Measurements from ENCODE around the gene MGAT3.

MGAT3 gene, protein sequence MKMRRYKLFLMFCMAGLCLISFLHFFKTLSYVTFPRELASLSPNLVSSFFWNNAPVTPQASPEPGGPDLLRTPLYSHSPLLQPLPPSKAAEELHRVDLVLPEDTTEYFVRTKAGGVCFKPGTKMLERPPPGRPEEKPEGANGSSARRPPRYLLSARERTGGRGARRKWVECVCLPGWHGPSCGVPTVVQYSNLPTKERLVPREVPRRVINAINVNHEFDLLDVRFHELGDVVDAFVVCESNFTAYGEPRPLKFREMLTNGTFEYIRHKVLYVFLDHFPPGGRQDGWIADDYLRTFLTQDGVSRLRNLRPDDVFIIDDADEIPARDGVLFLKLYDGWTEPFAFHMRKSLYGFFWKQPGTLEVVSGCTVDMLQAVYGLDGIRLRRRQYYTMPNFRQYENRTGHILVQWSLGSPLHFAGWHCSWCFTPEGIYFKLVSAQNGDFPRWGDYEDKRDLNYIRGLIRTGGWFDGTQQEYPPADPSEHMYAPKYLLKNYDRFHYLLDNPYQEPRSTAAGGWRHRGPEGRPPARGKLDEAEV

DNA sequence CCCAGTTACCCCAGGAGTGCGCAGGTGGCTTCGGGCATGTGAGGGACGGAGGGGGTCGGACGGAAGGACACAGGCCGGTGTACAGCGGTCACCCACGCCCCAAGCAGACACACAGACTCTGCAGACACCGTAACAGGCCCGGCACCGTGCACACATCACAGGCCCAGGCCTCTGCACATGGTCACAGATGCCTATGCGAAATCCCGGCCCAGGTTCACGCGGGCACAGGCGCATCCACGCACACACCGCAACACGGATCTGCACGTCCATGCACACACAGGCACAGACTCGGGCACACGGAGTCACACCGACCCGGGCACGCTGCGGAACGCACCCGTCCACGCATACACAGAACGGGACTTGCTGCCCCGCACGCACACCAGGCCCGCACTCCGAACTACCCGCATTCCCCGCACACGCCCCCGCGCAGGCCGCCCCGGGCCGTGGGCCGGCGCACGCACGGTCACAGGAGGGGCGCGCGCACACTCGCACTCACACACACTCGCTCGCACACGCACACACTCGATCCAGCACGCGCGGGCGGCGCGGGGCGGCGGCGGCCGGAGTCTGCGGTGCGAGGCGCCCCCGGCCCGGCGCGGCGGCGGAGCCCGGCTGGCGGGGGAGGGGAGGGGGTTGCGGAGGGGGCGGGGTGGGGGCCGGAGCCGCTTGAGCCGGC, at the start of gene MGAT3:
Gene MGAT3 (plus strand): TSS at position 491 of the 676 bp plus-strand sequence. CDS start 30,336 bp downstream, outside the sequence.
- Histone ChIP-seq H3K9me3 (ENCODE audit: control insufficient read depth, insufficient read depth, low read depth, low read length) (no peaks in the 10 kb centered on the region), H3K36me3 (ENCODE audit: control insufficient read depth in 2 of 2, insufficient read depth in 1 of 2, low read length in 2 of 2) (no peaks in the 10 kb centered on the region), H3K27ac (ENCODE audit: extremely low read depth, low read depth, low read length) (peak within 1 kb of the TSS; percentile 56; the same call in 1 of the 2 replicates), H3K4me1 (ENCODE audit: control insufficient read depth, insufficient read depth, low read length) (peaks cover 3% of the 10 kb centered on the region; the same call in 1 of the 2 replicates), H3K4me3 (ENCODE audit: low read depth, low read length) (peak within 1 kb of the TSS; percentile 38)
- POLR2A ChIA-PET = no interaction called here
- TF ChIP-seq ZNF600 (tag by site-specific recombination; IDR thresholded peaks at IDR 0.05) (peak; percentile 63), ZNF664 (tag by site-specific recombination; IDR thresholded peaks at IDR 0.05) (no peak), ZNF596 (tag by site-specific recombination; IDR thresholded peaks at IDR 0.05) (0 out of 2 replicates have a peak, but pooled peaks have one; percentile 21), GLIS2 (tag by site-specific recombination; IDR thresholded peaks at IDR 0.05) (0 out of 2 replicates have a peak, but pooled peaks have one; percentile 29), MYNN (tag by site-specific recombination; IDR thresholded peaks at IDR 0.05; ENCODE audit: borderline replicate concordance) (no peak), TCF7L2 (IDR thresholded peaks at IDR 0.05; ENCODE audit: borderline replicate concordance, low read depth, low read length) (no peak), ZNF138 (tag by site-specific recombination; IDR thresholded peaks at IDR 0.05; ENCODE audit: borderline replicate concordance) (no peak), ZSCAN16 (tag by site-specific recombination; IDR thresholded peaks at IDR 0.05) (no peak), ZNF404 (tag by site-specific recombination; IDR thresholded peaks at IDR 0.05) (no peak), ZNF155 (tag by site-specific recombination; IDR thresholded peaks at IDR 0.05) (no peak), ZNF146 (tag by site-specific recombination; IDR thresholded peaks at IDR 0.05) (no peak), EGR2 (tag by site-specific recombination; IDR thresholded peaks at IDR 0.05; ENCODE audit: low read depth) (no peak), ZNF48 (tag by site-specific recombination; IDR thresholded peaks at IDR 0.05) (no peak), ZFHX2 (tag by site-specific recombination; conservative IDR thresholded peaks at IDR 0.05) (peak; percentile 41; the same call in 1 of the 2 replicates), ZNF785 (tag by site-specific recombination; IDR thresholded peaks at IDR 0.05) (no peak)
- TF ChIP-seq, protein P1, sequence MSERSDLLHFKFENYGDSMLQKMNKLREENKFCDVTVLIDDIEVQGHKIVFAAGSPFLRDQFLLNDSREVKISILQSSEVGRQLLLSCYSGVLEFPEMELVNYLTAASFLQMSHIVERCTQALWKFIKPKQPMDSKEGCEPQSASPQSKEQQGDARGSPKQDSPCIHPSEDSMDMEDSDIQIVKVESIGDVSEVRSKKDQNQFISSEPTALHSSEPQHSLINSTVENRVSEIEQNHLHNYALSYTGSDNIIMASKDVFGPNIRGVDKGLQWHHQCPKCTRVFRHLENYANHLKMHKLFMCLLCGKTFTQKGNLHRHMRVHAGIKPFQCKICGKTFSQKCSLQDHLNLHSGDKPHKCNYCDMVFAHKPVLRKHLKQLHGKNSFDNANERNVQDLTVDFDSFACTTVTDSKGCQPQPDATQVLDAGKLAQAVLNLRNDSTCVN (tag by site-specific recombination; optimal IDR thresholded peaks at IDR 0.05) = peak; percentile 13
- TF ChIP-seq, protein P2, sequence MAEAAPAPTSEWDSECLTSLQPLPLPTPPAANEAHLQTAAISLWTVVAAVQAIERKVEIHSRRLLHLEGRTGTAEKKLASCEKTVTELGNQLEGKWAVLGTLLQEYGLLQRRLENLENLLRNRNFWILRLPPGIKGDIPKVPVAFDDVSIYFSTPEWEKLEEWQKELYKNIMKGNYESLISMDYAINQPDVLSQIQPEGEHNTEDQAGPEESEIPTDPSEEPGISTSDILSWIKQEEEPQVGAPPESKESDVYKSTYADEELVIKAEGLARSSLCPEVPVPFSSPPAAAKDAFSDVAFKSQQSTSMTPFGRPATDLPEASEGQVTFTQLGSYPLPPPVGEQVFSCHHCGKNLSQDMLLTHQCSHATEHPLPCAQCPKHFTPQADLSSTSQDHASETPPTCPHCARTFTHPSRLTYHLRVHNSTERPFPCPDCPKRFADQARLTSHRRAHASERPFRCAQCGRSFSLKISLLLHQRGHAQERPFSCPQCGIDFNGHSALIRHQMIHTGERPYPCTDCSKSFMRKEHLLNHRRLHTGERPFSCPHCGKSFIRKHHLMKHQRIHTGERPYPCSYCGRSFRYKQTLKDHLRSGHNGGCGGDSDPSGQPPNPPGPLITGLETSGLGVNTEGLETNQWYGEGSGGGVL (tag by site-specific recombination; IDR thresholded peaks at IDR 0.05) = no peak
- TF ChIP-seq, protein P3, sequence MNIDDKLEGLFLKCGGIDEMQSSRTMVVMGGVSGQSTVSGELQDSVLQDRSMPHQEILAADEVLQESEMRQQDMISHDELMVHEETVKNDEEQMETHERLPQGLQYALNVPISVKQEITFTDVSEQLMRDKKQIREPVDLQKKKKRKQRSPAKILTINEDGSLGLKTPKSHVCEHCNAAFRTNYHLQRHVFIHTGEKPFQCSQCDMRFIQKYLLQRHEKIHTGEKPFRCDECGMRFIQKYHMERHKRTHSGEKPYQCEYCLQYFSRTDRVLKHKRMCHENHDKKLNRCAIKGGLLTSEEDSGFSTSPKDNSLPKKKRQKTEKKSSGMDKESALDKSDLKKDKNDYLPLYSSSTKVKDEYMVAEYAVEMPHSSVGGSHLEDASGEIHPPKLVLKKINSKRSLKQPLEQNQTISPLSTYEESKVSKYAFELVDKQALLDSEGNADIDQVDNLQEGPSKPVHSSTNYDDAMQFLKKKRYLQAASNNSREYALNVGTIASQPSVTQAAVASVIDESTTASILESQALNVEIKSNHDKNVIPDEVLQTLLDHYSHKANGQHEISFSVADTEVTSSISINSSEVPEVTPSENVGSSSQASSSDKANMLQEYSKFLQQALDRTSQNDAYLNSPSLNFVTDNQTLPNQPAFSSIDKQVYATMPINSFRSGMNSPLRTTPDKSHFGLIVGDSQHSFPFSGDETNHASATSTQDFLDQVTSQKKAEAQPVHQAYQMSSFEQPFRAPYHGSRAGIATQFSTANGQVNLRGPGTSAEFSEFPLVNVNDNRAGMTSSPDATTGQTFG (tag by site-specific recombination; IDR thresholded peaks at IDR 0.05; ENCODE audit: borderline replicate concordance) = no peak
- TF ChIP-seq, protein P4, sequence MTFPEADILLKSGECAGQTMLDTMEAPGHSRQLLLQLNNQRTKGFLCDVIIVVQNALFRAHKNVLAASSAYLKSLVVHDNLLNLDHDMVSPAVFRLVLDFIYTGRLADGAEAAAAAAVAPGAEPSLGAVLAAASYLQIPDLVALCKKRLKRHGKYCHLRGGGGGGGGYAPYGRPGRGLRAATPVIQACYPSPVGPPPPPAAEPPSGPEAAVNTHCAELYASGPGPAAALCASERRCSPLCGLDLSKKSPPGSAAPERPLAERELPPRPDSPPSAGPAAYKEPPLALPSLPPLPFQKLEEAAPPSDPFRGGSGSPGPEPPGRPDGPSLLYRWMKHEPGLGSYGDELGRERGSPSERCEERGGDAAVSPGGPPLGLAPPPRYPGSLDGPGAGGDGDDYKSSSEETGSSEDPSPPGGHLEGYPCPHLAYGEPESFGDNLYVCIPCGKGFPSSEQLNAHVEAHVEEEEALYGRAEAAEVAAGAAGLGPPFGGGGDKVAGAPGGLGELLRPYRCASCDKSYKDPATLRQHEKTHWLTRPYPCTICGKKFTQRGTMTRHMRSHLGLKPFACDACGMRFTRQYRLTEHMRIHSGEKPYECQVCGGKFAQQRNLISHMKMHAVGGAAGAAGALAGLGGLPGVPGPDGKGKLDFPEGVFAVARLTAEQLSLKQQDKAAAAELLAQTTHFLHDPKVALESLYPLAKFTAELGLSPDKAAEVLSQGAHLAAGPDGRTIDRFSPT (tag by site-specific recombination; IDR thresholded peaks at IDR 0.05) = 0 out of 2 replicates have a peak, but pooled peaks have one; percentile 39
- TF ChIP-seq, protein P5, sequence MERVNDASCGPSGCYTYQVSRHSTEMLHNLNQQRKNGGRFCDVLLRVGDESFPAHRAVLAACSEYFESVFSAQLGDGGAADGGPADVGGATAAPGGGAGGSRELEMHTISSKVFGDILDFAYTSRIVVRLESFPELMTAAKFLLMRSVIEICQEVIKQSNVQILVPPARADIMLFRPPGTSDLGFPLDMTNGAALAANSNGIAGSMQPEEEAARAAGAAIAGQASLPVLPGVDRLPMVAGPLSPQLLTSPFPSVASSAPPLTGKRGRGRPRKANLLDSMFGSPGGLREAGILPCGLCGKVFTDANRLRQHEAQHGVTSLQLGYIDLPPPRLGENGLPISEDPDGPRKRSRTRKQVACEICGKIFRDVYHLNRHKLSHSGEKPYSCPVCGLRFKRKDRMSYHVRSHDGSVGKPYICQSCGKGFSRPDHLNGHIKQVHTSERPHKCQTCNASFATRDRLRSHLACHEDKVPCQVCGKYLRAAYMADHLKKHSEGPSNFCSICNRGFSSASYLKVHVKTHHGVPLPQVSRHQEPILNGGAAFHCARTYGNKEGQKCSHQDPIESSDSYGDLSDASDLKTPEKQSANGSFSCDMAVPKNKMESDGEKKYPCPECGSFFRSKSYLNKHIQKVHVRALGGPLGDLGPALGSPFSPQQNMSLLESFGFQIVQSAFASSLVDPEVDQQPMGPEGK (tag by site-specific recombination; IDR thresholded peaks at IDR 0.05) = peak; percentile 18; the same call in 1 of the 2 replicates
- TF ChIP-seq, protein P6, sequence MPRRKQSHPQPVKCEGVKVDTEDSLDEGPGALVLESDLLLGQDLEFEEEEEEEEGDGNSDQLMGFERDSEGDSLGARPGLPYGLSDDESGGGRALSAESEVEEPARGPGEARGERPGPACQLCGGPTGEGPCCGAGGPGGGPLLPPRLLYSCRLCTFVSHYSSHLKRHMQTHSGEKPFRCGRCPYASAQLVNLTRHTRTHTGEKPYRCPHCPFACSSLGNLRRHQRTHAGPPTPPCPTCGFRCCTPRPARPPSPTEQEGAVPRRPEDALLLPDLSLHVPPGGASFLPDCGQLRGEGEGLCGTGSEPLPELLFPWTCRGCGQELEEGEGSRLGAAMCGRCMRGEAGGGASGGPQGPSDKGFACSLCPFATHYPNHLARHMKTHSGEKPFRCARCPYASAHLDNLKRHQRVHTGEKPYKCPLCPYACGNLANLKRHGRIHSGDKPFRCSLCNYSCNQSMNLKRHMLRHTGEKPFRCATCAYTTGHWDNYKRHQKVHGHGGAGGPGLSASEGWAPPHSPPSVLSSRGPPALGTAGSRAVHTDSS (tag by site-specific recombination; IDR thresholded peaks at IDR 0.05) = no peak
- CTCF ChIA-PET = no interaction called here
